HG03521 (cell line): Measurements from ENCODE around the gene NOM1.

ENCODE experiments used
- ATAC-seq: cut with Tn5 transposase; IDR thresholded peaks from one replicate; pipeline ENCODE4 v1.9.1; 2021; ENCODE audit warnings: mild to moderate bottlenecking, moderate library complexity; ENCODE audit not compliant: unreplicated experiment

NOM1 gene

GRCh38 chr7:156979711-156980110 is 30.2 kb downstream of the NOM1 start:
- no peak for ATAC-seq

DNA sequence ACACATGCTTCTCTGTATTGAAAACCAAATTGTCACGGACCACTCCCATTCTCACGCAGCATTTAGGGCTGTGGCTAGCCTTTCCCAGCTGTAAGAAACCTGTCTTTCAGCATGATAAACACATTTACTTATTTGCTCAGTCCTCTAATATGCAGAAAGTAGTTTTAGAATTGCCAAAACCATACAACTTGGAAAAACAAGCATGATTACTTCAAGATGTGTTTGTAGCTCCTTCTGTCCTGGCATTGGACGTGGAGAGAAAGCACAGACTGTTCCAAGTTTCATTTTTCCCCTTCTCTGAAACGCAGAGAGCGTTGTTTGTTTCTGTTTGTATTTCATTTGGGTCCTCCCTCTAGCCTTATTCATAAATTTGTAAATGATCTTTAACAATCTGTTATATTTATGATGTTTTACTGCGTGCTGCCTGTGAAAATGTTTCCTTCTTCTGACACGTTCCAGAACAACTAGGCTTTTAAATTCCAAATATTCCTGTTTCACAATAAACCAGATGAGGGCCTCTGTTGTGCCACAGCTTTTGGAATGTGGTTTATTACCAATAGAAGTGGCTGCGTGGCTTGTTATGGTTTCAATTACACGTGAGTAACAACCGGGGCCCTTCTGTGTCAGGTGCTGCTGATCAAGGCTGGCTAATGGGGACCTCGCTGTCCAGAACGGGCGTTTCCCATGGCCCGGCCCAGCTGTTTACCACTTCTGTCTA is 34.8 kb downstream of the NOM1 start:
- no peak for ATAC-seq

GRCh38 chr7:156985101-156985992 is 35.8 kb downstream of the NOM1 start:
- no peak for ATAC-seq

DNA sequence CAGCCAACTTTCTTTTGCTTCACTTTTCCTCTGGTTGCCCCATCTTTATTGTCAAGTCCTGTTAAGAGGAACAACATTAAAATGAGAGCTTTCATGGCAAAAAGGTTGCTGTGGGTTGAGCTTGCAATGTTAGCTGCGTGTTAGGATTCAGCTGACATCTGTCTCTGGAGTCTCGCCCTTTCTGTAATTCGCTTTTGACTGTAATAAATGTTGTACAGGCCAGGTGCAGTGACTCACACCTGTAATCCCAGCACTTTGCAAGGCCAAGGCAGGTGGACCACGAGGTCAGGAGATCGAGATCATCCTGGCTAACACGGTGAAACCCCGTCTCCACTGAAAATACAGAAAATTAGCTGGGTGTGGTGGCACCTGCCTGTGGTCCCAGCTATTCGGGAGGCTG is 36.9 kb downstream of the NOM1 start:
- no peak for ATAC-seq

GRCh38 chr7:156988343-156989185 is 39.1 kb downstream of the NOM1 start:
- no peak for ATAC-seq

DNA sequence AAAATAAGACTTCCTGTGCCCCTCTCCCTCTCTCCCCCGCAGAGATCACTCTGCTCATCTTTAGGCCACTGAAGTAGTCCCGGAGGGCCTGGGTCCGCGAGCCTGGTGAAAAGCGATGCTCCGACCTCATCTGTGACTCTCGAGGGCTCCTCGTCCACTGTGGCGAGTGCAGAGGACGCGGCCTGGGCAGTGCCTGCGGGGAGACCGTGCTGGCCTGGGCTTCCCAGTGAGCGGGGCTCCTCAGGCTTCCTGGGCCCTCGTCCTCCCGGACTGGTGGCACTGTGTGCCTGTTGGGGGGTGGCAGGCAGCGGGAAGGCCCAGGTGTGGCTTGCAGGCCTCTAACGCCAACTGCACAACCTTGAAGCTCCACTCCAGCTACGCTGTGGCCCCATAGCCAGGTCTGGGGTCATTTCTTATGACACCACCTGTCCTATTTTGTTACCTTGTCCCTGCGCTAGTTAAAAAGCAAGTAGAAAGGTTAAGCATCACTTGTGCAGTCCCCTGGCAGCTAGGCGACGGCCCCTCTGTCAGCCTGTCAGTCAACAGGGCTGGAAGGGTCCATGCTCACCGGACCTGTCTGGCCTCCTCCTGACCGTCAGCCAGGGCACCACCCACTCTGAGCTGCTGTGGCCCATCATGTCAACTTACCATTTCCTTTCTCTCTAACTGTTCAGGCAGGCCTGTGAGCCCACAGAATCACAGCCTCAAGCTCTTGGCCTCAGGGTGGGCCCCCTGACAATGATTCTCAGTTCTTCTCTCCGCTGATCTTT is 40.4 kb downstream of the NOM1 start:
- no peak for ATAC-seq

DNA sequence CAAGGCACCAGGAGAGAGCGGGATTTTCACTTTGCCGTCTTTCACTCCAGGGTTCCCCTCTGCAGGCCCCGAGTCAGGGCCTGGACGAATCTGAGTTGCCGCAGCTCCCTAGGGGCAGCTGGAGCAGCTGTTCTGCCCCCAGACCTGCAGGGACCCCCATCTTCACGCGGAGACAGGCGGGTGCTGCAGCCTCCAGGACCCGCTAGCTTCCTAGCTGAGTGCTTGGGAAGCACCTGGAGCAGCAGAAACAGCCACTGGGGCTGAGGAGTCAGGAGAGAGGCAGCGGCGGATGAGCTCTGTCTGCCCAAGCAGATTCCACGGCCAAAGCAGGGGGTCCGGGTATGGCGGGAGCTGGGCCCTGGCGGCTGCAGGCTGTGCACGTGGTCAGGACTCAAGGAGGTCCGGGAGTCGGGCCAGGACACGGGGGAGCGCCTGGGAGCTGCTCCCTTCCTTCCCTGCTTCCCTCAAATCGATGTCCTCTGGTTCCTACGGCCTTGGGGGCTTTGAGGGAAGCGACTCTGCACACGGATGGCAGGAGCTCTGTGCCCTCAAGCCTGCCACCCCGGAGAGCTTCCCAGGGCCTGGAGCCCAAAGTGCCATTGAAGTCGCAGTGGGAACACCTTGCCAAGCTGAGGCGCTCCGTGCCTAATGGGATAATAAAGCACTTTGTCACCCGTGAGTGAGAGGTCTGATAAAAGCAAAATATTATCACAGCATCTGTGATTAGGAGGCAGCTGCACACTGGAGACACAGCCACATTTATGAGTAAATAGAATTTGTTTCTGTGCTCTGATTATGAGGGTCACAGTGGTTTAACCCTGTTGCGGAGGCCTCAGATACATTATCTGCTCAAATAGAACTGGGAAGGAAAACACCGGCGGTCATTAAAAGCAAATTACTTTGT is 43.8 kb downstream of the NOM1 start:
- no peak for ATAC-seq

GRCh38 chr7:156993925-156994235 is 44.4 kb downstream of the NOM1 start:
- ATAC-seq: no peak

- no peak for ATAC-seq
Observed at GRCh38 chr7:156994417-156994816, 44.9 kb downstream of the NOM1 start.

- no peak for ATAC-seq
Observed at GRCh38 chr7:156998988-156999957, 49.8 kb downstream of the NOM1 start.

GRCh38 chr7:156999958-157000726 is 50.6 kb downstream of the NOM1 start:
- ATAC-seq: no peak

DNA sequence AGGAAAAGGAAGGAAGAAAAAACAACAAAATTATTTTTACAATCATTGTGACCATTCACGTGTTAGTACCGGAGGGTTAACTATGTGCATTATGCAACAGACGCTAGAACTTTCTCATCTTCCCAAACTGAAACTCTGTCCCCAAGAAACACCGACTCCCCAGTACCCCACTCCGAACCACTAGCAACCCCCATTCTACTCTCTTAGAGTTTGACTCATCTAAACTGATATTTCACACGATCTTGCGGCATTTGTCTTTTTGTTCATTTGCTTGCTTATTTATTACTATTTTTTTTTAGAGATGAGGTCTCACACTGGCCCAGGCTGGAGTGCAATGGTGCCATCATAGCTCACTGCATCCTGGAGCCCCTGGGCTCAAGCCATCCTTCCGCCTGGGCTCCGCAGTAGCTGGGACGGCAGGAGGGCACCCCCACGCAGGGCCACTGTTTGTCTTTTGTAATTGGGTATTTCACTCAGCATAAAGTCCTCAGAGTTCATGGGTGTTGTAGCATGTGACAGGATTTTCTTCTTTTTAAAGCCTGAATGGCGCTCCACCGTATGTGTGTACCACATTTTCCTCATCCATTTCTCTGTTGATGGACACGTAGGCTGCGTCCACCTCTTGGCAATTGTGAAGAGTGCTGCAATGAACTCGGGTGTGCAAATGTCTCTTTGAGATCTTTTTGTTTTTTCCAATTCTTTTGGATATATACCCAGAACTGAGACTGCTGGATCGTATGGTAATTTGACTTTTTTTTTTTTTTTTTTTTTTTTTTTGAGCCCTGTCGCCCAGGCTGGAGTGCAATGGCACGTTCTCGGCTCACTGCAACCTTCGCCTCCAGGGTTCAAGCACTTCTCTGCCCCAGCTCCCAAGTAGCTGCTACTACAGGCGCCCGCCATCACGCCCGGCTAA is 51.5 kb downstream of the NOM1 start:
- no peak for ATAC-seq

- ATAC-seq: no peak
Observed at GRCh38 chr7:157001920-157002818, 52.7 kb downstream of the NOM1 start.

GRCh38 chr7:157002819-157003421 is 53.4 kb downstream of the NOM1 start:
- no peak for ATAC-seq

GRCh38 chr7:157003445-157003755 is 53.9 kb downstream of the NOM1 start:
- ATAC-seq: no peak
